ENCODE measurements around the gene CCDC34.

DNA sequence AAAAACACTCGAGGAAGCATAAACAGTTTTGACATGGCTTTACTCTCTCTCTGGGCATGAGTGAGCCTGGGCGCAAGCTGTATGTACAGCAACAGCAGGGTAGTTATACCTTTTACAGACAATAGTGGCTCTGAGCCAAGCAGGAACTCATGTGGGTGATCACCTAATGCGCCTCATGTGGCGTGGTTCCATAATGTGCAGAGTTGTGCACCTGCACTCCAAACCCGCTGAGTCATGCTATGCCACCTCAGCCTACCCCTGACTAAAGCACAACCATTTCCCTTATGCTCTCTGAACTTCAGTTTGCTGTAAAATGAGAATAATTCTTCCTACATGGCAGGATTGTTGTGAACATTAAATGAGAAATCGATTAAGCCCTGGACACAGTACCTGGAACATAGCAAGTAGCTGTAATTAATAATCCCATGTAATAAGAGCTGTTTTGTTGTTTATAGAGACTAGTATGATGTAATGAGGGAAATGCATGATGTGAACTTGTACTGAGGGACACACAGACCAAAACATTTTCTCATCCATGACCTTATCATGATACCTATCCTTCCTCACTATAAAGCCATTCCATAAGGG lies 71.6 kb downstream of the CCDC34 start:
- TF ChIP-seq, protein P1, sequence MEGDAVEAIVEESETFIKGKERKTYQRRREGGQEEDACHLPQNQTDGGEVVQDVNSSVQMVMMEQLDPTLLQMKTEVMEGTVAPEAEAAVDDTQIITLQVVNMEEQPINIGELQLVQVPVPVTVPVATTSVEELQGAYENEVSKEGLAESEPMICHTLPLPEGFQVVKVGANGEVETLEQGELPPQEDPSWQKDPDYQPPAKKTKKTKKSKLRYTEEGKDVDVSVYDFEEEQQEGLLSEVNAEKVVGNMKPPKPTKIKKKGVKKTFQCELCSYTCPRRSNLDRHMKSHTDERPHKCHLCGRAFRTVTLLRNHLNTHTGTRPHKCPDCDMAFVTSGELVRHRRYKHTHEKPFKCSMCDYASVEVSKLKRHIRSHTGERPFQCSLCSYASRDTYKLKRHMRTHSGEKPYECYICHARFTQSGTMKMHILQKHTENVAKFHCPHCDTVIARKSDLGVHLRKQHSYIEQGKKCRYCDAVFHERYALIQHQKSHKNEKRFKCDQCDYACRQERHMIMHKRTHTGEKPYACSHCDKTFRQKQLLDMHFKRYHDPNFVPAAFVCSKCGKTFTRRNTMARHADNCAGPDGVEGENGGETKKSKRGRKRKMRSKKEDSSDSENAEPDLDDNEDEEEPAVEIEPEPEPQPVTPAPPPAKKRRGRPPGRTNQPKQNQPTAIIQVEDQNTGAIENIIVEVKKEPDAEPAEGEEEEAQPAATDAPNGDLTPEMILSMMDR (IDR thresholded peaks at IDR 0.05), result no peak
- no peak for TF ChIP-seq EZH2phosphoT487 (IDR thresholded peaks at IDR 0.05)

All from neural progenitor cell (in vitro differentiated cells).